NCI-H524 treated with DMSO at 0.1 percent for 48 hours (cell line): ENCODE data around the gene FOXO3B.
A peak's percentile ranks its signal among the peaks of the same experiment; 100 is the strongest.
"Not testable (repeated sequence)": the region's sequence is repeated elsewhere in the genome, so short reads cannot be mapped to it uniquely, and the experiment has no call there.

Source experiments
- DNase-seq: peaks from one replicate; lab custom pipeline; 2025; lab: John Stamatoyannopoulos, UW

The FOXO3B gene

GRCh38 chr17:18681767-18682571, at the start of gene FOXO3B:
TSS of gene FOXO3B (minus strand) at chr17:18682314. CDS start at chr17:18681651, 663 bp downstream.
- peak; percentile 69 for DNase-seq

- DNase-seq = not testable (repeated sequence)
Observed at GRCh38 chr17:18723509-18723908, 41.4 kb upstream of the FOXO3B start.

GRCh38 chr17:18722612-18723011, 40.5 kb upstream of the FOXO3B start:
- not testable (repeated sequence) for DNase-seq

- not testable (repeated sequence) for DNase-seq
Observed at GRCh38 chr17:18721775-18722547, 39.8 kb upstream of the FOXO3B start.

DNA sequence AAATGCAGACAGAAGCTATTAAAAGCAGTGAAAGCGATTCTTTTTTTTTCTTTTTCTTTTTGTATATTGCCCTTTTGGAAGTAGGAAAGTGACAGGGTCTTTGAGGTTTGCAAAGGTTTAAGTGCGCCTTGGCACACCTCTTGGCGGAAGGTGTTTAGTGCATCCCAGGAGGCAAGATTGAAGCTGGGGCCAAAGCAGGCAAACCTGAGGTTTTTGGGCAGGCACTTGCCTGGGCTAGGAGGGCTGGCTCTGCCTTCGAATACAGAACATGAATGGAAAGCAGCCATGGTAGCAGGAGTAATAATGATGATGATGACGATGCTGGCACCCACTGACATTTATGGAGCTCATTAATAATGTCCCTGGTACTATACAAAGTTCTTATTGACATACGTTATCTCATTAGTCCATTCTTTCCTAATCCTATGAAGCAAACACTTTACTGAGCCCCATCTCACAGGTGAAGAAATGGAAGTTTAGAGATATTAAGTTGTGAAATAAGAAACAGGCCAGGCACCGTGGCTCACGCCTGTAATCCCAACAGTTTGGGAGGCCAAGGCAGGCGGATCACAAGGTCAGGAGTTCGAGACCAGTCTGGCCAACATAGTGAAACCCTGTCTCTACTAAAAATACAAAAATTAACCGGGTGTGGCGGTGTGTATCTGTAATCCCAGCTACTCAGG, 37.5 kb upstream of the FOXO3B start:
- DNase-seq = not testable (repeated sequence)

DNA sequence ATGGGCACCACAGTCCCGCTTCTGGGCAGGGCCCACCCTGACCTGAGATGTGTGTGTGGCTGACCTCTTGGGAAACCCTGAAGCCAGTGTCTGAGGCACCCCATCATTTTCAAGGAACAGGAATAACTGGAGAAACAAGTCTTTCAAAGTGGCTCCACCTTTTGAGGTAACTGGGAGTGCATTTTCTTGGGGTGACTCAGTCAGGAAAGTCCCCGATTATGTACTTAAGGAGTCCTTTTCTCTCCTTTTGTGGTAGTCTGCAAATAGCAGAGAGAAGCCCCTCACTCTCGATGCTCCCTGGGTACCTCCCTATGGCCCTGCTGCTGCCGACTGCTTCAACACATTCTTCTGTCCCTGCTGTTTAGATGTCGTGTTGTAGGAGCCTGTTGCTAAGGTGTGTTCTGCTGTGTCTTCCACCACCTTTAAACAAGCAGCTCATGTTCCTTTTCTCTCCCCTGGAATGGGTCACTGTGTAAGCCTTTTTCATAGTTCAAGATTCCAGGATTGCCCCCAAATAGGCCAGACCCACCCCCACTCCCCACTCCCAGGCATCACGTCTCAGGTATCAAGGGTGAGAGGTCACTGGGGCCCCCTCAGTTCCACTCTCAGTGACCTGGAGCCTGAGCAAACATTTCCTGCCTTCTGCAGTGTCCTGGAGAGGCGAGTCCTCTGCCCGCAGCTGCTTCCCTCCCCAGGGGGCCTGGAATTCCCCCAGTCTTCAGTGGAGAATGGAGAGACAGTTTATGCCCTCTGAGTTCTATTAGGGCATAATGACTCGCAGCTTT, 36.7 kb upstream of the FOXO3B start:
- not testable (repeated sequence) for DNase-seq

GRCh38 chr17:18712354-18712999, 30.4 kb upstream of the FOXO3B start:
- not testable (repeated sequence) for DNase-seq

DNA sequence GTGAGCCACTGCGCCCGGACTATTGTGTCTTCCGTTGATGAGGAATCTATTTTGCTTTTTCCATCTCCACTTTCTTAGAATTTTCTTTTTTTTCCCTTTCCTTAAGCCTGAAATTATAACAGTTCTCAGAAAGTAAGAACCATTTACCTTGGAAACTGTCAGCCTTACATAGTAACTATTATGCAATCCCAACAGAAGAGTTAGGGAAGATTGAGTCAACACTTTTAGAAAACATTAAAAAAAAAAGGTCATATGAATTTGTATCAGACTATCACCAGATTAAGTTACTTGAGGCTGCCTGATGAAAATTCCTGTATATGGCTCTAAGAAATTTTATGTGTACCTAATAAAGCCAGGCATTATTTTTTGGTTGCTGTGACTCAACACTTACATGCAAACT, 26.1 kb upstream of the FOXO3B start:
- not testable (repeated sequence) for DNase-seq

DNA sequence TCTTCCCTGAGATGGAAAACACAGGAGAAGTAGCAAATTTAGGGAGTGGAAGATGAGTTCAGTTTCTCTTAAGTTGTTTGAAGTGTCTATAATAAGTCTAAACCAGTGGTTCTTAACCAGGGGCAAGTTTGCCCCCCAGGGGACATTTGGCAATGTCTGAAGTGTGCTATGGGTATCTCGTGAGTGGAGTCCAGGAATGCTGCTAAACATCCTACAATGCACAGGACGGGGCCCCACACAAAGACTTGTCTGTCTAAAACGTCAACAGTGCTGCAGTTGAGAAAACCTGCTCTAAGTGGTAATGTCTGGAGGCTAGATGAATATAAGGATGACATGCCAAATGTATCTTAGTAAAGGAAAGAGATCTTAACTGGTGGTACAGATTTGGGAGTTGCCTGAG, 23.8 kb upstream of the FOXO3B start:
- DNase-seq = not testable (repeated sequence)

GRCh38 chr17:18698473-18699103, 16.5 kb upstream of the FOXO3B start:
- not testable (repeated sequence) for DNase-seq

DNA sequence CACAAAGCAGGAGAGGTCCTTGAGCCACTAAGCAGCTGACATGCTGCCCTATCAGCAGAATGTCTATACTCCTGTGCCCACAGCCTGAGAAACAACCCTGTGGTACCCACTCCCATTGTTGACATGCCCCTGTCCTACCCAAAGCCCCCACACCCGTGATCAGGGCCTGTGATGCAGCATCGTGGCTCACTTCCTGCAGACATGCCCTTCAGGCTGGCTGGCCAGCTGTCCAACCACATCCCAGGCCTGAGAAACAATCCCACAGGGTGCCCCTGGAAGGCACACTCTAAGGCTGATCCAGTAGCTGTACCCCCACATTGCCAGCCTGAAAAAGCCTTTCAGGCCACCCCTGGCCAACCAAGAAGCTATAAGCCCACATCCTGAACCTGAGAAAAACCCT, 13.0 kb upstream of the FOXO3B start:
- DNase-seq = not testable (repeated sequence)

- not testable (repeated sequence) for DNase-seq
Observed at GRCh38 chr17:18682668-18683067, 554 bp upstream of the FOXO3B start.

GRCh38 chr17:18677381-18677780, 4.7 kb downstream of the FOXO3B start:
- not testable (repeated sequence) for DNase-seq

- DNase-seq = not testable (repeated sequence)
Observed at GRCh38 chr17:18676928-18677327, 5.2 kb downstream of the FOXO3B start.

DNA sequence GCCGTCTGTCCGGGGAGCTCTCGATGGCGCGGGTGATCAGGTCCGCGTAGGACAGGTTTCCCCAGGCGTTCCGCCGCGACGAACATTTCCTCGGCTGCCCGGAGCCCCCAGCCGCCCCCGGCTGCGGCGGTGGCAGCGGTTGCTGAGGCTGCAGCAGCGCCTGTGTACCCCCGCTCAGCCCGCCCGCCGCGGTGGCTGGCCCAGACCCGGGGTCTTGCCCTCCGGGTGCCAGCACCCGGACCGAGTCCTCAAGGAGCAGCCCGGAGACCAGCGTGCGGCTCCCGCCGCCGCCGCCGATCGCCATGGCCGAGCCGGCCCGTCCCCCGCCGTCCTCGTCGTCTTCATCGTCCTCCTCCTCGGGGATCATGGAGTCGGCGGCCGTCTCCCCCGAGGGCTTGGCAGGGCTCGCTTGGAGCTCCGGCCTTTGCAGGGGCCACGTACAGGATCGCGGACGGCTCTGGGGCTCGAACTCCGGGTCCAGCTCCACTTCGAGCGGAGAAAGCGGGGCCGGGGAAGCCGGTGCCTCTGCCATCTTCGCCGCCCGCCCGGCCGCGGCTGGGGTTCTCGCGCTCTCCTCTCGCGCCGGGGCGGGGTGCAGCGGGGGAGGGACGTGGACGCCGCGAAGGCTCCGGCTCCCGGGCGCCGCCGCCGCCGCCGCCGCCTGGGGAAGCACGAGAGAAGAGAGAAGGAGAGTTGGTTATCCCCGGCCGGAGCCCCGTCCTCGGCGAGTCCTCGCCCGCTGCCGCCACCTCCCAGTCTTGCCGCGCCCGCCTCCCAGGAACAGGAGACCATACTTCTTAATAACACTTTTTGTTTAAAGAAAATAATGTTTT, 9.5 kb downstream of the FOXO3B start:
- not testable (repeated sequence) for DNase-seq

DNA sequence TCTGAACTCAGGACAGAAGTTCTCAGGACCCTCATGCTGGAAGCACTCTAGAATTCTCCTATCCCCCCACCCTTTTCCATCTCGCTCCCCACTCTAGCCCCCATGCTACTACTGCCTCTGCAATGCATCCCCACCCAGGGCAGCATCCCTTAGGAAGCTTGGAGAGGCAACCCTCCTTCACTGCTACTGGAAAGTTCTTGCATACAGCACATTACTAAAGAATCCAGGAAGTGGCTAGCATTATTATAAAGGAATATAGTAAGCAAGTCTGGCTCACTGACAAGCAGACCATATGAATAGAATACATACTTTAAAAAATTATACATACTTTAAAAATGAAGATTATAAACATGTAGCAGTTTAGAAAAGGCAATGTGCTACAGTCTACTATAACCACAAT, 13.5 kb downstream of the FOXO3B start:
- DNase-seq = not testable (repeated sequence)

- DNase-seq = not testable (repeated sequence)
Observed at GRCh38 chr17:18667535-18667934, 14.6 kb downstream of the FOXO3B start.

DNA sequence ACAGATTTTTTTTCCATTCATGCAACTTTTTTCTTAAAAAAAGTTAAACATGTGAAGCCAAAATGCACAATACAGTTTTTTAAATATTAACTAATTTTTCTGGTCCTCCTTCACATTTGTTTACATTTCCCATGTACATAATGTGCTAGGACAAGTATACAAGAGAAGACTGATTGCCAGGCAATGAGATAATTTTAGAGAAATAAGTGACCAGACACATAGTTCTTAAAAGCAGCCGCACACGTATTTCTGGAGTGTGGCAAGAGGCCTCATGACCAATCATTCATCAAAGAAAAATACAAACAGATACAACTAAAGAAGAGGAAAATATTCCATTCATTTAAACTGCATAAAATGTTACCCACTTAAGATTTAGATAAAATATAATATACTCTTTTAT, 15.8 kb downstream of the FOXO3B start:
- not testable (repeated sequence) for DNase-seq

GRCh38 chr17:18661924-18662624, 20.0 kb downstream of the FOXO3B start:
- not testable (repeated sequence) for DNase-seq
